ENCODE results near the gene TOLLIP. TPM values are rescaled to one million over a fixed set of nuclear protein-coding genes. Genes with fewer than 3 reads are reported as not detected.
A peak's percentile ranks its signal among the peaks of the same experiment; 100 is the strongest.

The TOLLIP gene
- total RNA-seq, 6 experiments from 2014 or later = 41.4 to 53.6 (median 49.0) TPM

GRCh38 chr11:1310772-1311468 lies 1.5 kb upstream of the TOLLIP start:
- TF ChIP-seq, protein P1, sequence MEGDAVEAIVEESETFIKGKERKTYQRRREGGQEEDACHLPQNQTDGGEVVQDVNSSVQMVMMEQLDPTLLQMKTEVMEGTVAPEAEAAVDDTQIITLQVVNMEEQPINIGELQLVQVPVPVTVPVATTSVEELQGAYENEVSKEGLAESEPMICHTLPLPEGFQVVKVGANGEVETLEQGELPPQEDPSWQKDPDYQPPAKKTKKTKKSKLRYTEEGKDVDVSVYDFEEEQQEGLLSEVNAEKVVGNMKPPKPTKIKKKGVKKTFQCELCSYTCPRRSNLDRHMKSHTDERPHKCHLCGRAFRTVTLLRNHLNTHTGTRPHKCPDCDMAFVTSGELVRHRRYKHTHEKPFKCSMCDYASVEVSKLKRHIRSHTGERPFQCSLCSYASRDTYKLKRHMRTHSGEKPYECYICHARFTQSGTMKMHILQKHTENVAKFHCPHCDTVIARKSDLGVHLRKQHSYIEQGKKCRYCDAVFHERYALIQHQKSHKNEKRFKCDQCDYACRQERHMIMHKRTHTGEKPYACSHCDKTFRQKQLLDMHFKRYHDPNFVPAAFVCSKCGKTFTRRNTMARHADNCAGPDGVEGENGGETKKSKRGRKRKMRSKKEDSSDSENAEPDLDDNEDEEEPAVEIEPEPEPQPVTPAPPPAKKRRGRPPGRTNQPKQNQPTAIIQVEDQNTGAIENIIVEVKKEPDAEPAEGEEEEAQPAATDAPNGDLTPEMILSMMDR (IDR thresholded peaks at IDR 0.05) = no peak
- peak overlapping the region; percentile 82 for H3K4me3 Mint-ChIP-seq
- DNase-seq = no peak
- peak overlapping the region; percentile 78 for H3K27ac Mint-ChIP-seq
- peaks cover 13% of the 10 kb centered on the region for H3K27me3 Mint-ChIP-seq (ENCODE audit: insufficient read depth)
- H3K36me3 Mint-ChIP-seq (ENCODE audit: low read depth) = peaks cover 20% of the 10 kb centered on the region
- peaks cover 15% of the 10 kb centered on the region for H3K4me1 Mint-ChIP-seq (ENCODE audit: low read depth)
- H3K9me3 Mint-ChIP-seq = peaks cover 15% of the 10 kb centered on the region

GRCh38 chr11:1310318-1310687 lies 871 bp upstream of the TOLLIP start:
- Mint-ChIP-seq H3K4me3 (peak overlapping the region; percentile 82), H3K4me1 (ENCODE audit: low read depth) (peaks cover 15% of the 10 kb centered on the region), H3K27me3 (ENCODE audit: insufficient read depth) (peaks cover 10% of the 10 kb centered on the region), H3K36me3 (ENCODE audit: low read depth) (peaks cover 20% of the 10 kb centered on the region), H3K9me3 (peaks cover 15% of the 10 kb centered on the region), H3K27ac (peak overlapping the region; percentile 78)
- no peak for DNase-seq
- TF ChIP-seq, protein P1 (IDR thresholded peaks at IDR 0.05) = no peak

GRCh38 chr11:1308743-1309497 lies 512 bp downstream of the TOLLIP start:
- TF ChIP-seq, protein P1 (IDR thresholded peaks at IDR 0.05) = no peak
- H3K4me3 Mint-ChIP-seq = peak overlapping the region; percentile 77
- peak overlapping the region; percentile 47; the same call in 1 of the 2 replicates for H3K27ac Mint-ChIP-seq
- peaks cover 20% of the 10 kb centered on the region for H3K36me3 Mint-ChIP-seq (ENCODE audit: low read depth)
- no peak for DNase-seq
- H3K9me3 Mint-ChIP-seq = peaks cover 15% of the 10 kb centered on the region
- peaks cover 15% of the 10 kb centered on the region for H3K4me1 Mint-ChIP-seq (ENCODE audit: low read depth)
- peaks cover 5% of the 10 kb centered on the region; the same call in 1 of the 2 replicates for H3K27me3 Mint-ChIP-seq (ENCODE audit: insufficient read depth)

DNA sequence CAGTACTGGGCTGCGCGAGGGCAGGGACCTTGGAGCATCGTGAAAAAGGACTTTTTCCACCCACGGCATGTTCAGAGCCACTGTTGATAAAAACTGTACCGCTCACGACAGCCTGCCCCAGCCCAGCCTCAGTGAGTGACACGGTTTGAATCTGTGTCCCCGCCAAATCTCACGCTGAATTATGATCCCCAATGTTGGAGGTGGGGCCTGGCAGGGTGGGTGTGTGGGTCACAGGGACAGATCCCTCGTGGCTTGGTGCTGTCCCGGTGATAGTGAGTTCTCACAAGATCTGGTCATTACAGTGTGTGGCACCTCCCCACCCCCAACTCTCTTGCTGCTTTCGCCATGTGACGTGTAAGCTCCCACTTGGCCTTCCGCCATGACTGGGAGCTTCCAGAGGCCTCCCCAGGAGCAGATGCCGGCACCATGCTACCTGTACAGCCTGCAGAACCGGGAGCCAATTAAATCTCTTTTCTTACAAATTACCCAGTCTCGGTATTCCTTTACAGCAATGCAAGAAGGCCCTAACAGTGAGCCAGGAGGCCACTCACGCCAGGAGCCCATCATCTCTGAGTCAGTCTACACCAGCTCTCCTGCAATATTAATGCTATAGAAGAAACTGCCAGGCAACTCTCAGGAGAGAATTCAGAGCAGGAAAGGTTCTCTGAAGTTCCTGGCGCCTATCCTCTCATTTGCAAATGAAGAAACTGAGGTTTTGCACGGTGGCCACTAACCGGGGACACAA lies 1.3 kb downstream of the TOLLIP start:
- Mint-ChIP-seq H3K27me3 (ENCODE audit: insufficient read depth) (peaks cover 4% of the 10 kb centered on the region; the same call in 1 of the 2 replicates), H3K4me1 (ENCODE audit: low read depth) (peaks cover 15% of the 10 kb centered on the region), H3K36me3 (ENCODE audit: low read depth) (peaks cover 20% of the 10 kb centered on the region), H3K27ac (peak overlapping the region; percentile 47; the same call in 1 of the 2 replicates), H3K4me3 (peak overlapping the region; percentile 77), H3K9me3 (peaks cover 15% of the 10 kb centered on the region)
- DNase-seq = no peak
- TF ChIP-seq, protein P1 (IDR thresholded peaks at IDR 0.05) = no peak

DNA sequence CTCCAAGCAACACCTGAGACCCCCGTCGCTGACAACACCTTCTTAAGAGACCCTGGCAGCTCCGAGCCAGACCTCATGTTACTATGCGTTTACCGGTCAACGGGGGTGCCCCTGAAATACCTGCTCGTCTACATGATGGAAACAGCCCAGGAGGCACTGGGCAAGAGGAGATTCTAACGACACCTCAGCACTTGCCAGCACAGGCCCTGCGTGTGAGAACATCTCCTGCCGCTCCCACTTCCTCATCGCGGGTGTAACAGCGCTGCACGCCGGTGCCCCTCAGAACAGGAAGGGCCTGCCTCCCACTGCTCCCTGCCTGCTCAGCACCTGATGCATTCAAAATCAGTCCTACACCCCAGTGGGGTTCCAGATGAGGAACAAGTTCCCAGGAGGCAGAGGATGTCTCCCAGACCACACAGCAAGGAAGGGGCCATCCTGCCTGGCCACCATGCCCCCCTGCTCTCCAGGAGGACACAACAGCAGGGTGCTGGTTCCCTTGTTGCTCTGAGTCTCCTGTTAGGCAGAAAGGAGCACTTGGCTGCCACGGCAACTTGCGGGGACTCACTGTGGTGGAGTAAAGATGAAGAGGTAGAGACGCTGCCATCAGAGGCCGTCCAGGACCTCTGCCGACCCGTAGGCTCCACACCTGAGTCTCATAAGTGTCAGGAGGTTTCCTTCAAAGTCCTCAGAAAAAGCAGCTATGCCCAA lies 2.1 kb downstream of the TOLLIP start:
- Mint-ChIP-seq H3K4me1 (ENCODE audit: low read depth) (peaks cover 15% of the 10 kb centered on the region), H3K27me3 (ENCODE audit: insufficient read depth) (peaks cover 4% of the 10 kb centered on the region; the same call in 1 of the 2 replicates), H3K36me3 (ENCODE audit: low read depth) (peaks cover 20% of the 10 kb centered on the region), H3K27ac (no peak overlapping the region), H3K9me3 (peaks cover 15% of the 10 kb centered on the region), H3K4me3 (no peak overlapping the region)
- TF ChIP-seq, protein P1 (IDR thresholded peaks at IDR 0.05) = no peak
- no peak for DNase-seq
